H9 (cell line): ENCODE measurements around the gene SPOCK3. TPM values are rescaled to one million over a fixed set of nuclear protein-coding genes. Genes with fewer than 3 reads are reported as not detected.

Source experiments
- DNase-seq: peaks from one replicate; pipeline ENCODE4 v3.0.0-alpha.2; 2017
- H2AFZ ChIP-seq: one replicate; pipeline ENCODE4 v1.6.1; 2013; ENCODE audit warnings: mild to moderate bottlenecking, low read length, control low read depth, moderate library complexity
- H2AK5ac ChIP-seq: 2 replicates; pipeline ENCODE4 v1.6.1; 2013; ENCODE audit warnings: low read length, control low read depth, mixed read lengths; ENCODE audit not compliant: insufficient read length
- H2BK120ac ChIP-seq: one replicate; pipeline ENCODE4 v1.6.1; 2013; ENCODE audit warnings: low read depth, mild to moderate bottlenecking, low read length, control low read depth, inconsistent platforms; ENCODE audit not compliant: poor library complexity, severe bottlenecking
- H2BK12ac ChIP-seq: 2 replicates; pipeline ENCODE4 v1.6.1; 2013; ENCODE audit warnings: low read length, control low read depth, mixed read lengths, low read depth; ENCODE audit not compliant: insufficient read length
- H2BK15ac ChIP-seq: 2 replicates; pipeline ENCODE4 v1.6.1; 2013; ENCODE audit warnings: low read depth, low read length, control low read depth
- H2BK20ac ChIP-seq: one replicate; pipeline ENCODE4 v1.6.1; 2013; ENCODE audit warnings: low read depth, mild to moderate bottlenecking, low read length, control low read depth, inconsistent platforms; ENCODE audit not compliant: poor library complexity, severe bottlenecking
- H2BK5ac ChIP-seq: 2 replicates; pipeline ENCODE4 v1.6.1; 2013; ENCODE audit warnings: low read length, control low read depth, mixed read lengths; ENCODE audit not compliant: insufficient read length
- H3K14ac ChIP-seq: 2 replicates; pipeline ENCODE4 v1.6.1; 2013; ENCODE audit warnings: low read length, control low read depth; ENCODE audit not compliant: insufficient read depth
- H3K18ac ChIP-seq: 2 replicates; pipeline ENCODE4 v1.6.1; 2013; ENCODE audit warnings: low read depth, mild to moderate bottlenecking, mixed read lengths, low read length, control low read depth; ENCODE audit not compliant: insufficient read length
- H3K23ac ChIP-seq: 2 replicates; pipeline ENCODE4 v1.6.1; 2013; ENCODE audit warnings: low read length, control low read depth, mixed read lengths, low read depth; ENCODE audit not compliant: insufficient read length
- H3K23me2 ChIP-seq: 2 replicates; pipeline ENCODE4 v1.6.1; 2013; ENCODE audit warnings: low read depth, mild to moderate bottlenecking, mixed read lengths, low read length, control low read depth; ENCODE audit not compliant: insufficient read length, poor library complexity, severe bottlenecking
- H3K27ac ChIP-seq: 2 replicates; pipeline ENCODE4 v1.5.1; 2013; ENCODE audit warnings: low read length, control low read depth, mixed read lengths, low read depth; ENCODE audit not compliant: insufficient read length
- H3K27me3 ChIP-seq: 2 replicates; pipeline ENCODE4 v1.6.1; 2013; ENCODE audit warnings: low read length, control low read depth, inconsistent platforms; ENCODE audit not compliant: insufficient read depth
- H3K4ac ChIP-seq: 2 replicates; pipeline ENCODE4 v1.6.1; 2013; ENCODE audit warnings: low read depth, mild to moderate bottlenecking, control low read depth, inconsistent platforms, low read length, moderate library complexity
- H3K4me1 ChIP-seq: 2 replicates; pipeline ENCODE4 v1.6.1; 2013; ENCODE audit warnings: low read length, control low read depth, inconsistent platforms; ENCODE audit not compliant: insufficient read depth
- H3K4me2 ChIP-seq: 2 replicates; pipeline ENCODE4 v1.6.1; 2013; ENCODE audit warnings: low read length, control low read depth, mixed read lengths; ENCODE audit not compliant: insufficient read length, insufficient read depth
- H3K56ac ChIP-seq: 2 replicates; pipeline ENCODE4 v1.6.1; 2013; ENCODE audit warnings: low read depth, mild to moderate bottlenecking, mixed read lengths, low read length, control low read depth; ENCODE audit not compliant: insufficient read length
- H3K79me1 ChIP-seq: 2 replicates; pipeline ENCODE4 v1.6.1; 2013; ENCODE audit warnings: low read depth, mild to moderate bottlenecking, moderate library complexity, low read length, control low read depth, inconsistent platforms; ENCODE audit not compliant: insufficient read depth, poor library complexity, severe bottlenecking
- H3K79me2 ChIP-seq: 2 replicates; pipeline ENCODE4 v1.6.1; 2013; ENCODE audit warnings: low read length, control low read depth, inconsistent platforms; ENCODE audit not compliant: insufficient read depth
- H3K9ac ChIP-seq: 2 replicates; pipeline ENCODE4 v1.6.1; 2013; ENCODE audit warnings: low read length, control low read depth, mixed read lengths; ENCODE audit not compliant: insufficient read length; ENCODE audit errors: extremely low read depth
- H3K9me3 ChIP-seq: one replicate; pipeline ENCODE4 v1.6.1; 2013; ENCODE audit warnings: low read depth, low read length, inconsistent platforms; ENCODE audit not compliant: control insufficient read depth
- H3T11ph ChIP-seq: one replicate; pipeline ENCODE4 v1.6.1; 2013; ENCODE audit warnings: mild to moderate bottlenecking, low read length, control low read depth, inconsistent platforms
- H4K20me1 ChIP-seq: one replicate; pipeline ENCODE4 v1.6.1; 2013; ENCODE audit not compliant: control insufficient read depth, insufficient read length, insufficient read depth
- H4K5ac ChIP-seq: 2 replicates; pipeline ENCODE4 v1.6.1; 2013; ENCODE audit warnings: low read depth, mild to moderate bottlenecking, mixed read lengths, low read length, control low read depth; ENCODE audit not compliant: insufficient read length
- H4K8ac ChIP-seq: replicated peaks from 2 replicates; pipeline ENCODE4 v1.6.1; 2013; ENCODE audit warnings: low read length, control low read depth, mixed read lengths, low read depth; ENCODE audit not compliant: insufficient read length
- H4K91ac ChIP-seq: 2 replicates; pipeline ENCODE4 v1.6.1; 2013; ENCODE audit warnings: low read depth, mild to moderate bottlenecking, moderate library complexity, mixed read lengths, low read length, control low read depth; ENCODE audit not compliant: insufficient read length
- H3K27ac Mint-ChIP-seq, 3 experiments: 2 replicates in 2 of 3; 3 replicates in 1 of 3; pipeline ENCODE4 v1.8.0; 2020 to 2021; ENCODE audit warnings: mixed read lengths in 3 of 3, mild to moderate bottlenecking in 1 of 3, moderate library complexity in 1 of 3
- H3K27me3 Mint-ChIP-seq: 2 replicates; pipeline ENCODE4 v1.8.0; 2021; ENCODE audit warnings: low read depth, mild to moderate bottlenecking, moderate library complexity, mixed read lengths
- H3K36me3 Mint-ChIP-seq, 3 experiments: 2 replicates in 2 of 3; 3 replicates in 1 of 3; pipeline ENCODE4 v1.8.0; 2020 to 2021; ENCODE audit warnings: low read depth in 3 of 3, mixed read lengths in 3 of 3; ENCODE audit not compliant: insufficient read depth in 1 of 3
- H3K4me1 Mint-ChIP-seq, 2 experiments: 2 replicates each; pipeline ENCODE4 v1.8.0; 2020; ENCODE audit warnings: mixed read lengths in 2 of 2
- H3K4me3 Mint-ChIP-seq, 2 experiments: 2 replicates in 1 of 2; 3 replicates in 1 of 2; pipeline ENCODE4 v1.8.0; 2020 to 2021; ENCODE audit warnings: mild to moderate bottlenecking in 2 of 2, mixed read lengths in 2 of 2, moderate library complexity in 1 of 2
- H3K9me3 Mint-ChIP-seq, 2 experiments: 2 replicates in 1 of 2; 3 replicates in 1 of 2; pipeline ENCODE4 v1.8.0; 2020; ENCODE audit warnings: mild to moderate bottlenecking in 2 of 2, mixed read lengths in 2 of 2, moderate library complexity in 1 of 2
- CTCF ChIP-seq: fragments of 200-600 bp; sonication (generic); conservative IDR thresholded peaks from 3 replicates; pipeline ENCODE4 v1.8.0; 2021; ENCODE audit warnings: antibody characterized with exemption, mild to moderate bottlenecking
- WGBS: extraction: QIAGEN DNeasy Blood & Tissue Kit; methylation state at CpG from one replicate; pipeline ENCODE4 v1.1.7; 2013; ENCODE audit warnings: missing lambda C conversion rate, low lambda C conversion rate, mixed read lengths; ENCODE audit not compliant: insufficient read length; ENCODE audit errors: extremely low coverage; 5-methylcytosine and 5-hydroxymethylcytosine counted together
- total RNA-seq: library from RNA; stranded (reverse); gene quantifications from 2 replicates; pipeline ENCODE4 v1.2.1, GENCODE V29; 2021

Gene SPOCK3
- total RNA-seq, 1 experiment from 2014 or later: 0.28 TPM

- Histone ChIP-seq H2BK5ac (no peak overlapping the region), H3T11ph (no peak overlapping the region), H3K9me3 (no peaks in the 10 kb centered on the region), H3K9ac (no peak overlapping the region), H3K27me3 (no peaks in the 10 kb centered on the region), H2BK20ac (no peak overlapping the region), H3K14ac (no peak overlapping the region), H3K4ac (no peak overlapping the region), H4K20me1 (no peaks in the 10 kb centered on the region), H3K4me2 (no peak overlapping the region), H4K5ac (no peak overlapping the region), H3K79me2 (no peaks in the 10 kb centered on the region), H2AK5ac (no peak overlapping the region), H3K56ac (no peak overlapping the region), H3K23ac (no peak overlapping the region), H3K79me1 (no peaks in the 10 kb centered on the region), H2AFZ (no peak overlapping the region), H3K4me1 (no peaks in the 10 kb centered on the region), H2BK120ac (no peak overlapping the region), H3K18ac (no peak overlapping the region), H2BK12ac (no peak overlapping the region), H3K23me2 (no peaks in the 10 kb centered on the region), H3K27ac (no peak overlapping the region), H4K91ac (no peak overlapping the region), H4K8ac (no peak overlapping the region), H2BK15ac (no peak overlapping the region)
- no peaks in the 10 kb centered on the region; a peak in 1 of 7 replicates for H3K36me3 Mint-ChIP-seq
- H3K27ac Mint-ChIP-seq: no peak overlapping the region; a peak in 1 of 7 replicates
- H3K27me3 Mint-ChIP-seq: no peaks in the 10 kb centered on the region
- no peaks in the 10 kb centered on the region for H3K4me1 Mint-ChIP-seq
- no peaks in the 10 kb centered on the region for H3K9me3 Mint-ChIP-seq
- no peak for DNase-seq
- no CpG with 5 or more reads among the region's 3 CpGs for WGBS
- H3K4me3 Mint-ChIP-seq: no peak overlapping the region
- no peak for TF ChIP-seq CTCF
Observed at GRCh38 chr4:166924424-166924823, 309.9 kb downstream of the SPOCK3 start.
